CD4-positive, alpha-beta memory T cell (primary cell): ENCODE data around the gene LDB3. TPM values are rescaled to one million over a fixed set of nuclear protein-coding genes. Genes with fewer than 3 reads are reported as not detected.

Experiments
- CTCF ChIA-PET: fragments of 350-600 bp; sonication (Branson Sonifier 250); formaldehyde crosslinking; loops from one replicate; lab custom pipeline; 2021; ENCODE audit warnings: inconsistent platforms; ENCODE audit not compliant: partially characterized antibody; lab: Charles Lee
- POLR2A ChIA-PET: fragments of 350-600 bp; sonication (Branson Sonifier 250); formaldehyde crosslinking; loops from one replicate; lab custom pipeline; 2021; ENCODE audit not compliant: partially characterized antibody; lab: Charles Lee
- DNase-seq, 5 donors: peaks; one replicate each; pipeline versions ENCODE4 v3.0.0 to v3.0.0-alpha.2; 2020 to 2022; ENCODE audit warnings: mixed read lengths in 1 of 5
- H3K27ac ChIP-seq: one replicate; pipeline ENCODE4 v1.7.0; 2013; ENCODE audit warnings: low read depth, low read length
- H3K27me3 ChIP-seq: 2 replicates; pipeline ENCODE4 v1.7.0; 2013; ENCODE audit warnings: mild to moderate bottlenecking, low read length, moderate library complexity; ENCODE audit not compliant: insufficient read depth
- H3K36me3 ChIP-seq: 2 replicates; pipeline ENCODE4 v1.7.0; 2013; ENCODE audit warnings: mild to moderate bottlenecking, low read length, moderate library complexity; ENCODE audit not compliant: insufficient read depth
- H3K4me1 ChIP-seq: 2 replicates; pipeline ENCODE4 v1.7.0; 2013; ENCODE audit warnings: mild to moderate bottlenecking, low read length, moderate library complexity; ENCODE audit not compliant: insufficient read depth
- H3K4me3 ChIP-seq, 2 donors: one replicate each; pipeline ENCODE4 v1.7.0; 2013; ENCODE audit warnings: low read length in 2 of 2, mild to moderate bottlenecking in 1 of 2
- H3K9me3 ChIP-seq, 2 donors: one replicate each; pipeline ENCODE4 v1.7.0; 2013; ENCODE audit warnings: low read length in 2 of 2, control low read depth in 1 of 2; ENCODE audit not compliant: control insufficient read depth in 1 of 2
- H3K27ac Mint-ChIP-seq, 7 donors: one replicate each; pipeline ENCODE4 v1.8.0; 2020 to 2021; ENCODE audit warnings: mixed read lengths in 7 of 7, mild to moderate bottlenecking in 6 of 7, inconsistent platforms in 3 of 7, moderate library complexity in 3 of 7
- H3K27me3 Mint-ChIP-seq, 2 donors: one replicate each; pipeline ENCODE4 v1.8.0; 2020 to 2021; ENCODE audit warnings: mixed read lengths in 2 of 2
- H3K36me3 Mint-ChIP-seq, 2 donors: one replicate each; pipeline ENCODE4 v1.8.0; 2020 to 2021; ENCODE audit warnings: mixed read lengths in 2 of 2, inconsistent platforms in 1 of 2, mild to moderate bottlenecking in 1 of 2
- H3K4me1 Mint-ChIP-seq, 4 donors: one replicate each; pipeline ENCODE4 v1.8.0; 2020 to 2021; ENCODE audit warnings: mixed read lengths in 4 of 4, mild to moderate bottlenecking in 1 of 4
- H3K4me3 Mint-ChIP-seq, 8 donors: one replicate each; pipeline ENCODE4 v1.8.0; 2020 to 2021; ENCODE audit warnings: mixed read lengths in 8 of 8, mild to moderate bottlenecking in 7 of 8, moderate library complexity in 6 of 8, inconsistent platforms in 3 of 8
- H3K9me3 Mint-ChIP-seq, 8 donors: one replicate each; pipeline ENCODE4 v1.8.0; 2020 to 2021; ENCODE audit warnings: mixed read lengths in 8 of 8, mild to moderate bottlenecking in 5 of 8, inconsistent platforms in 3 of 8, moderate library complexity in 1 of 8
- intact Hi-C: fragments of 100-400 bp; cut with micrococcal nuclease; formaldehyde crosslinking; loops from one replicate; pipeline ENCODE4 v1.15.1; 2023
- polyA plus RNA-seq, 2 donors: library from polyadenylated mRNA; unstranded; fragments of 300-500 nt; fragmentation: Illumina TruSeq; gene quantifications; one replicate each; pipeline ENCODE4 v1.2.3, GENCODE V29; 2021
- total RNA-seq, 2 experiments: library from RNA; stranded (reverse); gene quantifications; one replicate each; pipeline ENCODE4 v1.2.3, GENCODE V29; 2021

The LDB3 gene
- total and polyA plus RNA-seq, 4 experiments from 2014 or later = 0.08 TPM; not detected in 3

DNA sequence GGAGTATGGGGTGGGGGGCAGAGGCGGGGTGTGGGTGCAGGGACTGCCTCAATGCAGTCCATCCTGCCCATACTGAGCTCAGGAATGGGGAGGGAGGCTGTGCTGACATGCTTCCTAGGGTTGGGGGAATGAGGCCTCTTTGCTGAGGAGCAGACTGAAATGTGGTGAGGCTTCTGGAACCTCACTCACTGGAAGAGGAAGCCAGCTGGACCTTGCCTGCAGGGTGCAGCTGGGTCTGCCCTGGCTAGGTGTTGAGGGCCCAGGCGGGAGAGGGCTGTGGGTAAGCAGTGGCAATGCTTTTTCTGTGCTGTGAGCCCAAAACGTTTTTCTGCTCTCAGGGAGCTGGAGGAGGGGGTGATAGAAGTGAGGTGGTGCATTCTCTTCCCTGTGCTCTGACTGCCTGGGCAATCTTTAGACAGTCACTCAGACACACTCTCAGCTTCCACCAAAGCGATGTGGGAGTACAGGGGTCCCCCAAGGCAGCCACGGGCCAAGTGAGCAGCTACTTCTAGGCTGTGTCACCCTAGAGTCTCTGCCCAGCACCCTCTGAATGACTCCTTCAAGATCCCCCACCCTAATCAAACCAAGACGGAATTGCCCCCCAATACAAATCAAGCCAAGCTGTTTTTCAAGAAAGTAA lies 47.0 kb downstream of the LDB3 start:
- POLR2A ChIA-PET = no interaction called here
- H3K4me1 ChIP-seq = peaks cover 14% of the 10 kb centered on the region
- no peak for DNase-seq
- peaks cover 4 to 17% (median 10%) of the 10 kb centered on the region in 4 donors for H3K4me1 Mint-ChIP-seq
- CTCF ChIA-PET = interaction anchor here (1.4 kb wide), 1 partner anchor 22 kb away, joined by 7 read pairs; no protein-coding TSS in a partner anchor
- H3K27me3 ChIP-seq = no peaks in the 10 kb centered on the region
- H3K27ac Mint-ChIP-seq = no peak overlapping the region
- intact Hi-C loops = no loop called here
- no peaks in the 10 kb centered on the region for H3K9me3 Mint-ChIP-seq
- H3K27me3 Mint-ChIP-seq = no peaks in the 10 kb centered on the region
- no peaks in the 10 kb centered on the region for H3K36me3 ChIP-seq
- H3K9me3 ChIP-seq = no peaks in the 10 kb centered on the region
- H3K36me3 Mint-ChIP-seq = no peaks in the 10 kb centered on the region
- no peak overlapping the region for H3K4me3 ChIP-seq
- no peak overlapping the region for H3K27ac ChIP-seq
- H3K4me3 Mint-ChIP-seq = no peak overlapping the region

DNA sequence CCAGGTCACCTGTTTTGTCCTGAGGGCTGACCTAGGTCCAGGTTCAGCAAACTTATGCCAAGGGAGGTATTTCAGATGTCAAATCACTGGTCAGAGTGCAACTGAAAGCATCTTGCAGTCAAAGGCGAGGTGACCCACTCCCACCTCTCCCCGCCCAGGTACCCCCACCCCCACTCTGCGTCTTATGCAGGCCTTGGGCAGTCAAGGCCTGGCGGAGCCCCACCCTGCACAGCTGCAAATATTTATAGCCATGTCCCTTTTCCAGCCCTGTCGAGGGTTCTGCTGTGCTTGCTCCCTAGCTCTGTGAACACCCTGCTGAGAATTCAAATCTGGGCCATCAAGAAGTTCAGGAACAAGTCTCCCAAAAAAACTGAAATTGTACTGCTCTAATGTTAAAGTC lies 47.5 kb downstream of the LDB3 start:
- intact Hi-C loops = no loop called here
- Histone ChIP-seq H3K27me3 (no peaks in the 10 kb centered on the region), H3K27ac (no peak overlapping the region), H3K36me3 (no peaks in the 10 kb centered on the region), H3K4me1 (peaks cover 8% of the 10 kb centered on the region), H3K4me3 (no peak overlapping the region), H3K9me3 (no peaks in the 10 kb centered on the region)
- H3K4me1 Mint-ChIP-seq = peaks cover 3 to 11% (median 7%) of the 10 kb centered on the region in 4 donors
- H3K27ac Mint-ChIP-seq = peak overlapping the region in 1 of 7 donors; percentile 18
- CTCF ChIA-PET = no interaction called here
- POLR2A ChIA-PET = no interaction called here
- no peaks in the 10 kb centered on the region for H3K9me3 Mint-ChIP-seq
- DNase-seq = no peak
- H3K36me3 Mint-ChIP-seq = no peaks in the 10 kb centered on the region
- H3K4me3 Mint-ChIP-seq = no peak overlapping the region
- H3K27me3 Mint-ChIP-seq = peaks cover 0 to 2% of the 10 kb centered on the region in 2 donors

- peaks cover 2 to 9% (median 6%) of the 10 kb centered on the region in 4 donors for H3K4me1 Mint-ChIP-seq
- Histone ChIP-seq H3K27me3 (no peaks in the 10 kb centered on the region), H3K4me3 (no peak overlapping the region), H3K36me3 (no peaks in the 10 kb centered on the region), H3K9me3 (no peaks in the 10 kb centered on the region), H3K27ac (no peak overlapping the region), H3K4me1 (peaks cover 6% of the 10 kb centered on the region)
- peaks cover 0 to 2% of the 10 kb centered on the region in 2 donors for H3K27me3 Mint-ChIP-seq
- no peaks in the 10 kb centered on the region for H3K36me3 Mint-ChIP-seq
- H3K27ac Mint-ChIP-seq = no peak overlapping the region
- ChIA-PET CTCF (no interaction called here), POLR2A (no interaction called here)
- H3K4me3 Mint-ChIP-seq = no peak overlapping the region
- H3K9me3 Mint-ChIP-seq = no peaks in the 10 kb centered on the region
- DNase-seq = no peak
- intact Hi-C loops = no loop called here
These were observed 48.2 kb downstream of the LDB3 start for GRCh38 chr10:86716466-86716865.

DNA sequence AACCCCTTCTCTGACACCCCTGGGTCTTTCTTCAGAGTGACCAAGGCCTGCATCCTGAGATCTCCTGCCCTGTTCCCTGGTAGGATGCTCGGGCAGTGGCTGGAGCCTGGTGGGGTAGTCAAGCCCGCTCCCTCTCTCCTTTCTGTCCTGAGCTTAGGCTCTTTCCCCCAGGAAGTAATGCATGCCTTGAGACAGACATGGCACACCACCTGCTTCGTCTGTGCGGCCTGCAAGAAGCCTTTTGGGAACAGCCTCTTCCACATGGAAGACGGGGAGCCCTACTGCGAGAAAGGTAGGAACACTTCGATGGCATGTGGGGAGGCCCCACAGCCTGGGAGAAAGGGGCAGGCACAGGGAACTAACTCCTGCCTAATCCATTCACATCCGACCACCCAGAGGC lies 50.2 kb downstream of the LDB3 start:
- intact Hi-C loops = no loop called here
- H3K36me3 ChIP-seq = no peaks in the 10 kb centered on the region
- ChIA-PET CTCF (interaction anchor here (0.6 kb wide), 1 partner anchor 247 kb away, joined by 4 read pairs; no protein-coding TSS in a partner anchor), POLR2A (no interaction called here)
- H3K4me3 ChIP-seq = no peak overlapping the region
- H3K36me3 Mint-ChIP-seq = no peaks in the 10 kb centered on the region
- H3K27ac ChIP-seq = no peak overlapping the region
- no peak for DNase-seq
- no peak overlapping the region for H3K4me3 Mint-ChIP-seq
- H3K27me3 ChIP-seq = no peaks in the 10 kb centered on the region
- no peaks in the 10 kb centered on the region for H3K4me1 ChIP-seq
- no peaks in the 10 kb centered on the region for H3K9me3 ChIP-seq
- peaks cover 2 to 4% of the 10 kb centered on the region in 2 donors for H3K27me3 Mint-ChIP-seq
- no peak overlapping the region for H3K27ac Mint-ChIP-seq
- peaks cover 0 to 10% (median 5%) of the 10 kb centered on the region in 4 donors for H3K4me1 Mint-ChIP-seq
- H3K9me3 Mint-ChIP-seq = no peaks in the 10 kb centered on the region

DNA sequence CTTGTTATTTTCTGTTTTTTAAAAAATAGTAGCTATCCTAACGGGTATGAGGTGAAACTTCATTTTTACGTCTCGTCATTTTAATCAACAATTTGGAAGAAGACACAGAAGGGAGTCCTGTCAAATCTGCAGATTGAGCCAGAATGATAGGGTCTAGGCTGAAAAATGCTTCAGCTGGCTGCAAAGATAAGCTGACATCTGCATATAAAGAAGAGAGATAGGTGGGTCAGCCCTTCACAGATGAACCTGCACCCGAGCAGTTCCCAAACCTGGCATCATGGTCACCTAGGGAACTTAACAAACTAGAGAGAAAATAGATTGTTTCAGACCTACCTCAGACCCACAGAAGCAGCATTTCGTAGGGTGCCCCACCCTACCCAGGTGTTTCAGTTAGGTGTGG lies 52.9 kb downstream of the LDB3 start:
- H3K9me3 ChIP-seq = no peaks in the 10 kb centered on the region
- Mint-ChIP-seq H3K4me1 (peaks cover 0 to 8% (median 6%) of the 10 kb centered on the region in 4 donors), H3K27ac (no peak overlapping the region), H3K9me3 (no peaks in the 10 kb centered on the region), H3K27me3 (peaks cover 3 to 4% of the 10 kb centered on the region in 2 donors), H3K4me3 (no peak overlapping the region), H3K36me3 (no peaks in the 10 kb centered on the region)
- no peaks in the 10 kb centered on the region for H3K36me3 ChIP-seq
- no peaks in the 10 kb centered on the region for H3K4me1 ChIP-seq
- ChIA-PET POLR2A (no interaction called here), CTCF (no interaction called here)
- no peaks in the 10 kb centered on the region for H3K27me3 ChIP-seq
- H3K4me3 ChIP-seq = no peak overlapping the region
- DNase-seq = no peak
- intact Hi-C loops = no loop called here
- no peak overlapping the region for H3K27ac ChIP-seq

- Mint-ChIP-seq H3K9me3 (no peaks in the 10 kb centered on the region), H3K4me1 (peaks cover 0 to 8% (median 6%) of the 10 kb centered on the region in 4 donors), H3K4me3 (no peak overlapping the region), H3K36me3 (no peaks in the 10 kb centered on the region), H3K27me3 (peaks cover 3 to 4% of the 10 kb centered on the region in 2 donors), H3K27ac (peak overlapping the region in 1 of 7 donors; percentile 51)
- Histone ChIP-seq H3K36me3 (no peaks in the 10 kb centered on the region), H3K4me3 (no peak overlapping the region), H3K4me1 (no peaks in the 10 kb centered on the region), H3K27ac (no peak overlapping the region), H3K9me3 (no peaks in the 10 kb centered on the region), H3K27me3 (no peaks in the 10 kb centered on the region)
- CTCF ChIA-PET = interaction anchor here (0.7 kb wide), 1 partner anchor 11 kb away, joined by 3 read pairs; no protein-coding TSS in a partner anchor
- POLR2A ChIA-PET = no interaction called here
- no peak for DNase-seq
- intact Hi-C loops = no loop called here
These were observed 54.7 kb downstream of the LDB3 start for GRCh38 chr10:86723009-86723408.

- ChIA-PET CTCF (interaction anchor here (1.0 to 1.3 kb wide), 2 partner anchors 23 to 29 kb away, joined by 3 read pairs; no protein-coding TSS in a partner anchor), POLR2A (no interaction called here)
- no peaks in the 10 kb centered on the region for H3K4me1 ChIP-seq
- H3K9me3 ChIP-seq = no peaks in the 10 kb centered on the region
- no peaks in the 10 kb centered on the region for H3K36me3 Mint-ChIP-seq
- peaks cover 3 to 4% of the 10 kb centered on the region in 2 donors for H3K27me3 Mint-ChIP-seq
- H3K27ac Mint-ChIP-seq = no peak overlapping the region
- H3K27me3 ChIP-seq = no peaks in the 10 kb centered on the region
- DNase-seq = no peak
- H3K4me3 ChIP-seq = no peak overlapping the region
- H3K9me3 Mint-ChIP-seq = no peaks in the 10 kb centered on the region
- H3K4me3 Mint-ChIP-seq = no peak overlapping the region
- H3K4me1 Mint-ChIP-seq = peaks cover 0 to 8% (median 6%) of the 10 kb centered on the region in 4 donors
- intact Hi-C loops = no loop called here
- H3K27ac ChIP-seq = no peak overlapping the region
- no peaks in the 10 kb centered on the region for H3K36me3 ChIP-seq
These were observed 56.1 kb downstream of the LDB3 start for GRCh38 chr10:86724445-86724844.
